Measurements from ENCODE around the gene CBARP. TPM values are rescaled to one million over a fixed set of nuclear protein-coding genes. Genes with fewer than 3 reads are reported as not detected.
A peak's percentile ranks its signal among the peaks of the same experiment; 100 is the strongest.

CBARP gene
- total and polyA plus RNA-seq, 2 of the 13 experiments (the other 11 are each of a cell fraction or from before 2014, with no cell fraction given) = 1.2 to 1.4 TPM

DNA sequence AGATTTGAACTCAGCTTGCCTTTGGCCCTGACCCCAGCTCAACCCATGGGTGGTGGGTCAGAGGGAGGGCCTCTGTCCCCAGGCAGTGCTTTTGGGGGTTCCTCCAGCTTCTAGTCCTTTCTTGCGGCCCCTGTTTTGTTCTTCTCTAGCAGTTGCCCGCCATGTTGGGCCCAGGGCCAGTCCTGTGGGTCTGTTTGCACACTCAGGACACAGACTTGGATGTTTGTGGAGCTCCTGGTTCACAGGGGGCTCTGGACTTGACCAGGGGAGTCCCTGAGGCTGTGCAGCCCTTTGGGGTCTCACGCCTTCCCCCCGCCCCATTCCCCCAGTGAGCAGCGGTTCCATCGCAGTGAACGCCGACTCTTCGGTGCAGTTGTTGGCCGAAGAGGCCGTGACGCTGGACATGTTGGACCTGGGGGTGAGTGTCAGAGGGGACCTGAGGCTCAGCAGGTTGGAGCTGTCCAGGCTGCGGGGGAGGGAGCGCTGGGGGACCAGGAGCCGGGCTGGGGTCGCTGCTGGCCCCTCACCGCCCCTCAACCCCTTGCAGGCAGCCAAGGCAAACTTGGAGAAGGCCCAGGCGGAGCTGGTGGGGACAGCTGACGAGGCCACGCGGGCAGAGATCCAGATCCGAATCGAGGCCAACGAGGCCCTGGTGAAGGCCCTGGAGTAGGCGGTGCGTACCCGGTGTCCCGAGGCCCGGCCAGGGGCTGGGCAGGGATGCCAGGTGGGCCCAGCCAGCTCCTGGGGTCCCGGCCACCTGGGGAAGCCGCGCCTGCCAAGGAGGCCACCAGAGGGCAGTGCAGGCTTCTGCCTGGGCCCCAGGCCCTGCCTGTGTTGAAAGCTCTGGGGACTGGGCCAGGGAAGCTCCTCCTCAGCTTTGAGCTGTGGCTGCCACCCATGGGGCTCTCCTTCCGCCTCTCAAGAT lies 6.2 kb upstream of the CBARP start (continued):
- TF ChIP-seq, protein P1, sequence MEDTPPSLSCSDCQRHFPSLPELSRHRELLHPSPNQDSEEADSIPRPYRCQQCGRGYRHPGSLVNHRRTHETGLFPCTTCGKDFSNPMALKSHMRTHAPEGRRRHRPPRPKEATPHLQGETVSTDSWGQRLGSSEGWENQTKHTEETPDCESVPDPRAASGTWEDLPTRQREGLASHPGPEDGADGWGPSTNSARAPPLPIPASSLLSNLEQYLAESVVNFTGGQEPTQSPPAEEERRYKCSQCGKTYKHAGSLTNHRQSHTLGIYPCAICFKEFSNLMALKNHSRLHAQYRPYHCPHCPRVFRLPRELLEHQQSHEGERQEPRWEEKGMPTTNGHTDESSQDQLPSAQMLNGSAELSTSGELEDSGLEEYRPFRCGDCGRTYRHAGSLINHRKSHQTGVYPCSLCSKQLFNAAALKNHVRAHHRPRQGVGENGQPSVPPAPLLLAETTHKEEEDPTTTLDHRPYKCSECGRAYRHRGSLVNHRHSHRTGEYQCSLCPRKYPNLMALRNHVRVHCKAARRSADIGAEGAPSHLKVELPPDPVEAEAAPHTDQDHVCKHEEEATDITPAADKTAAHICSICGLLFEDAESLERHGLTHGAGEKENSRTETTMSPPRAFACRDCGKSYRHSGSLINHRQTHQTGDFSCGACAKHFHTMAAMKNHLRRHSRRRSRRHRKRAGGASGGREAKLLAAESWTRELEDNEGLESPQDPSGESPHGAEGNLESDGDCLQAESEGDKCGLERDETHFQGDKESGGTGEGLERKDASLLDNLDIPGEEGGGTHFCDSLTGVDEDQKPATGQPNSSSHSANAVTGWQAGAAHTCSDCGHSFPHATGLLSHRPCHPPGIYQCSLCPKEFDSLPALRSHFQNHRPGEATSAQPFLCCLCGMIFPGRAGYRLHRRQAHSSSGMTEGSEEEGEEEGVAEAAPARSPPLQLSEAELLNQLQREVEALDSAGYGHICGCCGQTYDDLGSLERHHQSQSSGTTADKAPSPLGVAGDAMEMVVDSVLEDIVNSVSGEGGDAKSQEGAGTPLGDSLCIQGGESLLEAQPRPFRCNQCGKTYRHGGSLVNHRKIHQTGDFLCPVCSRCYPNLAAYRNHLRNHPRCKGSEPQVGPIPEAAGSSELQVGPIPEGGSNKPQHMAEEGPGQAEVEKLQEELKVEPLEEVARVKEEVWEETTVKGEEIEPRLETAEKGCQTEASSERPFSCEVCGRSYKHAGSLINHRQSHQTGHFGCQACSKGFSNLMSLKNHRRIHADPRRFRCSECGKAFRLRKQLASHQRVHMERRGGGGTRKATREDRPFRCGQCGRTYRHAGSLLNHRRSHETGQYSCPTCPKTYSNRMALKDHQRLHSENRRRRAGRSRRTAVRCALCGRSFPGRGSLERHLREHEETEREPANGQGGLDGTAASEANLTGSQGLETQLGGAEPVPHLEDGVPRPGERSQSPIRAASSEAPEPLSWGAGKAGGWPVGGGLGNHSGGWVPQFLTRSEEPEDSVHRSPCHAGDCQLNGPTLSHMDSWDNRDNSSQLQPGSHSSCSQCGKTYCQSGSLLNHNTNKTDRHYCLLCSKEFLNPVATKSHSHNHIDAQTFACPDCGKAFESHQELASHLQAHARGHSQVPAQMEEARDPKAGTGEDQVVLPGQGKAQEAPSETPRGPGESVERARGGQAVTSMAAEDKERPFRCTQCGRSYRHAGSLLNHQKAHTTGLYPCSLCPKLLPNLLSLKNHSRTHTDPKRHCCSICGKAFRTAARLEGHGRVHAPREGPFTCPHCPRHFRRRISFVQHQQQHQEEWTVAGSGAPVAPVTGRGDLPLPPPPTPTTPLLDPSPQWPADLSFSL (CRISPR knock-in tag; IDR thresholded peaks at IDR 0.05) = no peak
- TF ChIP-seq PAF1 (CRISPR knock-in tag; IDR thresholded peaks at IDR 0.05) (no peak), HNF4A (CRISPR knock-in tag; IDR thresholded peaks at IDR 0.05) (no peak), ZFAT (CRISPR knock-in tag; conservative IDR thresholded peaks at IDR 0.05) (0 out of 2 replicates have a peak, but pooled peaks have one; percentile 29), ZBTB42 (CRISPR knock-in tag; IDR thresholded peaks at IDR 0.05) (no peak), ZNF331 (CRISPR knock-in tag; IDR thresholded peaks at IDR 0.05) (no peak), ZNF674 (CRISPR knock-in tag; IDR thresholded peaks at IDR 0.05; ENCODE audit: low read depth) (no peak; the same call in 1 of the 2 replicates), NCOA1 (CRISPR knock-in tag; IDR thresholded peaks at IDR 0.05) (no peak), NR2F6 (IDR thresholded peaks at IDR 0.05) (no peak), NR2F6 (CRISPR knock-in tag; IDR thresholded peaks at IDR 0.05) (no peak), POGZ (CRISPR knock-in tag; IDR thresholded peaks at IDR 0.05) (peak; percentile 7; the same call in 1 of the 2 replicates), TBX3 (IDR thresholded peaks at IDR 0.05; ENCODE audit: borderline replicate concordance) (no peak), ZNF335 (CRISPR knock-in tag; IDR thresholded peaks at IDR 0.05) (peak; percentile 9; the same call in 1 of the 2 replicates), ZNF83 (CRISPR knock-in tag; IDR thresholded peaks at IDR 0.05; ENCODE audit: borderline replicate concordance) (no peak), ZSCAN22 (CRISPR knock-in tag; IDR thresholded peaks at IDR 0.05) (no peak), HNRNPL (IDR thresholded peaks at IDR 0.05; ENCODE audit: low read depth, low read length) (peak; percentile 75), ZNF343 (CRISPR knock-in tag; IDR thresholded peaks at IDR 0.05) (no peak), HOXA3 (CRISPR knock-in tag; IDR thresholded peaks at IDR 0.05) (no peak)
- TF ChIP-seq, protein P2, sequence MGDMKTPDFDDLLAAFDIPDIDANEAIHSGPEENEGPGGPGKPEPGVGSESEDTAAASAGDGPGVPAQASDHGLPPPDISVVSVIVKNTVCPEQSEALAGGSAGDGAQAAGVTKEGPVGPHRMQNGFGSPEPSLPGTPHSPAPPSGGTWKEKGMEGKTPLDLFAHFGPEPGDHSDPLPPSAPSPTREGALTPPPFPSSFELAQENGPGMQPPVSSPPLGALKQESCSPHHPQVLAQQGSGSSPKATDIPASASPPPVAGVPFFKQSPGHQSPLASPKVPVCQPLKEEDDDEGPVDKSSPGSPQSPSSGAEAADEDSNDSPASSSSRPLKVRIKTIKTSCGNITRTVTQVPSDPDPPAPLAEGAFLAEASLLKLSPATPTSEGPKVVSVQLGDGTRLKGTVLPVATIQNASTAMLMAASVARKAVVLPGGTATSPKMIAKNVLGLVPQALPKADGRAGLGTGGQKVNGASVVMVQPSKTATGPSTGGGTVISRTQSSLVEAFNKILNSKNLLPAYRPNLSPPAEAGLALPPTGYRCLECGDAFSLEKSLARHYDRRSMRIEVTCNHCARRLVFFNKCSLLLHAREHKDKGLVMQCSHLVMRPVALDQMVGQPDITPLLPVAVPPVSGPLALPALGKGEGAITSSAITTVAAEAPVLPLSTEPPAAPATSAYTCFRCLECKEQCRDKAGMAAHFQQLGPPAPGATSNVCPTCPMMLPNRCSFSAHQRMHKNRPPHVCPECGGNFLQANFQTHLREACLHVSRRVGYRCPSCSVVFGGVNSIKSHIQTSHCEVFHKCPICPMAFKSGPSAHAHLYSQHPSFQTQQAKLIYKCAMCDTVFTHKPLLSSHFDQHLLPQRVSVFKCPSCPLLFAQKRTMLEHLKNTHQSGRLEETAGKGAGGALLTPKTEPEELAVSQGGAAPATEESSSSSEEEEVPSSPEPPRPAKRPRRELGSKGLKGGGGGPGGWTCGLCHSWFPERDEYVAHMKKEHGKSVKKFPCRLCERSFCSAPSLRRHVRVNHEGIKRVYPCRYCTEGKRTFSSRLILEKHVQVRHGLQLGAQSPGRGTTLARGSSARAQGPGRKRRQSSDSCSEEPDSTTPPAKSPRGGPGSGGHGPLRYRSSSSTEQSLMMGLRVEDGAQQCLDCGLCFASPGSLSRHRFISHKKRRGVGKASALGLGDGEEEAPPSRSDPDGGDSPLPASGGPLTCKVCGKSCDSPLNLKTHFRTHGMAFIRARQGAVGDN (CRISPR knock-in tag; IDR thresholded peaks at IDR 0.05) = no peak
- TF ChIP-seq, protein P3, sequence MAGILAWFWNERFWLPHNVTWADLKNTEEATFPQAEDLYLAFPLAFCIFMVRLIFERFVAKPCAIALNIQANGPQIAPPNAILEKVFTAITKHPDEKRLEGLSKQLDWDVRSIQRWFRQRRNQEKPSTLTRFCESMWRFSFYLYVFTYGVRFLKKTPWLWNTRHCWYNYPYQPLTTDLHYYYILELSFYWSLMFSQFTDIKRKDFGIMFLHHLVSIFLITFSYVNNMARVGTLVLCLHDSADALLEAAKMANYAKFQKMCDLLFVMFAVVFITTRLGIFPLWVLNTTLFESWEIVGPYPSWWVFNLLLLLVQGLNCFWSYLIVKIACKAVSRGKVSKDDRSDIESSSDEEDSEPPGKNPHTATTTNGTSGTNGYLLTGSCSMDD (CRISPR knock-in tag; IDR thresholded peaks at IDR 0.05) = no peak
